ENCODE results near the gene VRTN.
"Not testable (repeated sequence)": the region's sequence is repeated elsewhere in the genome, so short reads cannot be mapped to it uniquely, and the experiment has no call there.

VRTN gene, protein sequence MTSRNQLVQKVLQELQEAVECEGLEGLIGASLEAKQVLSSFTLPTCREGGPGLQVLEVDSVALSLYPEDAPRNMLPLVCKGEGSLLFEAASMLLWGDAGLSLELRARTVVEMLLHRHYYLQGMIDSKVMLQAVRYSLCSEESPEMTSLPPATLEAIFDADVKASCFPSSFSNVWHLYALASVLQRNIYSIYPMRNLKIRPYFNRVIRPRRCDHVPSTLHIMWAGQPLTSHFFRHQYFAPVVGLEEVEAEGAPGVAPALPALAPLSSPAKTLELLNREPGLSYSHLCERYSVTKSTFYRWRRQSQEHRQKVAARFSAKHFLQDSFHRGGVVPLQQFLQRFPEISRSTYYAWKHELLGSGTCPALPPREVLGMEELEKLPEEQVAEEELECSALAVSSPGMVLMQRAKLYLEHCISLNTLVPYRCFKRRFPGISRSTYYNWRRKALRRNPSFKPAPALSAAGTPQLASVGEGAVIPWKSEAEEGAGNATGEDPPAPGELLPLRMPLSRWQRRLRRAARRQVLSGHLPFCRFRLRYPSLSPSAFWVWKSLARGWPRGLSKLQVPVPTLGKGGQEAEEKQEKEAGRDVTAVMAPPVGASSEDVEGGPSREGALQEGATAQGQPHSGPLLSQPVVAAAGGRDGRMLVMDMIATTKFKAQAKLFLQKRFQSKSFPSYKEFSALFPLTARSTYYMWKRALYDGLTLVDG

DNA sequence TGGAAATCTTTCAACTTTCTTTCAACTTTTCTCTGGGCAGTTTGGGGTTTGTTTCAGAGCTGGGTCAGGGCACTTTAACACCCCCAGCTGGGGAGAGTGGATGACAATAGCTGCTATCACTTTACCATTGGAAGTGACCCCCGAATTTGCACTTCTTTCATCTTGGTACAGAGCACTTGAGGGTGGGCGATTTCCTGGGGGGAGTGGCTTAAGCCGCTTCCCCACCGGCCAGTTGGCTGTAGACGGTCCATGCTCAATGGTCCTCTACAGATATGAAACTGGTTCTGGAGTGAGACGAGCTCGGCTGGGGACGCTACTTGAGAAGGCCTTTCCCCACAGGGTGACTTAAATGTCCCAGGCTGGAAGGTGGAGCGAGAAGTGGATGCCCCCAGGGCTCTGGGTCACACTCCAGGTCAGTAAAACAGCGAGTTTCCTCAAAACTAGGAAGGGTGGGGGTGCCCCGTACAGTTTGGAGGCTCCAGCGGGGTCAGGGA is at the start of gene VRTN:
TSS of gene VRTN (plus strand) at position 231 of the 494 bp plus-strand sequence. CDS start 8,313 bp downstream, outside the sequence.
- no peak for DNase-seq

DNA sequence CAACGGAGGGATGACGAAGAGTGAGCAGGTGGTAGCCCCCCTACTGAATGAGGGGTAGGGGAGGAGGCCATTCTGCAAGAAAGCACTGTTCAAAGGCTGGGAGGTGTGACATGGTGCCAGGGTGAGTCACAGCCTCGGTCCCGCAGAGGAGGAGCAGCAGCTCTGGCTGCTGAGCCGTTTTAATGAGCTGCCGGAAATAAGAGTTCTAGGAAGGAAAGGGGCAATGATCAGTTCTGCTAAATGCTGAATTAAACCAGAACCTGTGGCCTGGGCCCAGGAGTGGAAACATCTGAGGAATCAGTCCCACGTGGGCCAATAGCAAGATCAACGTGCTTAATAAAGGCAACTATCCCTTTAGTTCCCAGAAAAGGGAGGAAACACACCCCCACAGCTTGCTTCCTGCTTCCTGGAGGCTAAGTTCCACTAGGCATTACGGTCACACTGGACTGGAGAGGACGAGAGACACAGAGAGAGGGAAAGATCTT is 49.2 kb upstream of the VRTN start:
- no peak for DNase-seq

DNA sequence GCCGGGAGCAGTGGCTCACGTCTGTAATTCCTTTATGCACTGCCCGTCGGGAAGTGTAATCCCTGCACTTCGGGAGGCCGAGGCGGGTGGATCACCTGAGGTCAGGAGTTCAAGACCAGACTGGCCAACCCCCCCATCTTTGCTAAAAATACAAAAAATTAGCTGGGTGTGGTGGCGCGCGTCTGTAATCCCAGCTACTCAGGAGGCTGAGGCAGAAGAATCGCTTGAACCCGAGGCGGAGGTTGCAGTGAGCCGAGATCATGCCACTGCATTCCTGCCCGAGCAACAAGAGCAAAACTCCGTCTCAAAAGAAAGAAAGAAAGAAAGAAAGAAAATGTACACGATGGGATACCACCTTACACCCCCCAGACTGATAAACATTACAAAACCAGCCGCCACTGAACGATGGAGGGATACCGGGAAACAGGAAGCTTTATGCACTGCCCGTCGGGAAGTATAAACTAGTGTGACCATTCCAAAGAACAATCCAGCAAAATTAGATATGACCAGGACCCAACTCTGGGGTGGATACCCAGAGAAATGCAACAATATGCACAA is 46.6 kb upstream of the VRTN start:
- no peak for DNase-seq

DNA sequence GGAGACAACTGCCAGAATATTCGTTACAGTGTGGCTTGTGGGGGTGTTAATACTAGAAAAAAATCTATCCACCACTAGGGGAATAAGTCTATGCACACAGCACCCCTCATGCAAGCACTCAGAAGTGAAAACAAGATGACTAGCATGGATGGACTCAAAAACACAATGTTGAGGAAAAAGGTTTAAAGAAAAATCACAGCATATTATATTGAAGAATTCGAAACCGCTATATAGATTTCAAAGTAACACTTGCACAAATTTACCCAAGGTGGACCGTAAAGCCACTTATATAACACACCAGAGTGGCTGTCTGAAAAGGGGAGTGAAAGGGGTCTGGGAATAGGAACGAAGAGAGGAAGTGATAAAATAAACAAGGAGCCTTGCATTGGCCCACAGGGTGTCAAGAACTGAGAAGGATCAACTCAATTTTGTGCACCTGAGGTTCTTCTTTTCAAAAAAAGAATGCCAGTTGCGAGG is 46.1 kb upstream of the VRTN start:
- DNase-seq: no peak

- peak; percentile 92 for DNase-seq
Observed at GRCh38 chr14:74302634-74303569, 45.4 kb upstream of the VRTN start, which contains the start of gene ABCD4. Gene ABCD4 (minus strand): TSS chr14:74302934. CDS start chr14:74302912, 22 bp downstream.

GRCh38 chr14:74308695-74309094 is 39.6 kb upstream of the VRTN start:
- no peak for DNase-seq

DNA sequence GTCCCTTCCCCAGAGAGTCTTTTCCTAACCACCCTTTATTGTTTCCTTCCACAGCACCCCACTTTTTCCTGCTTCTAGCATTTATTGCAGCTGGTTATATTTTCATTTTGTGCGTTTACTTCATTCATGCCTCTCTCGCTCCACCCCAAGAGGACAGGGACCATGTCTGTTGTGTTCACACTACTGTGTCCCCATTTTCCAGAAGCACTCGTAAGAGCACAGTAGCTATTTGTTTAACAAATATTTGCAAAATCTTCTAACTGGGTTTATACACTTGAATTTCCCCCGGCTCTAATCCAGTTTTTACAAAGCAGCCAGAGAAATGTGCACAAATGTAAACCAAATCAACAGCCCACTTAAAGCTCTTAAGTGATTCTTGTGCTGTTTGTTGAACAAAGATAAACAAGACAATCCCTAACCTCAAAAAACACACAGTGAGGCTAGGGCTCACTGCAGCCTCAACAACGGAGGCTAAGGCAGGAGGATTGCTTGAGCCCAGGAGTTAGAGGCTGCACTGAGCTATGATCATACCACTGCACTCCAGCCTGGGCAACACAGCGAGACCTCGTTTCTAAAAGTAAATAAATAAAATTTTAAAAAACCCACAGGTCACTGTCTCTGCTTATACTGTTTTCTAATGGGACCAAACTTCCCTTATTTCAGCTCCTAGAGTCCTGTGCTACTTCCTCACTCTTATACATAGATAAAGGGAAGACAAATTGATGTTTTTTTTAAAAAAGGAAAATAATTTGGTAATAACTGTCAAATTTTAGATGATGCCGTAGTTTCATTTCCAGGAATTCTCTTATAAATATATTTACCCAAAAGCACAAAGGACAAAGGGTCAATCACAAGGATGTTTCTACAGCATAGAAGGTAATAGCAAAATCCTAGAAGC is 38.9 kb upstream of the VRTN start:
- DNase-seq: no peak

- DNase-seq: no peak
Observed at GRCh38 chr14:74312161-74312560, 36.1 kb upstream of the VRTN start.

DNA sequence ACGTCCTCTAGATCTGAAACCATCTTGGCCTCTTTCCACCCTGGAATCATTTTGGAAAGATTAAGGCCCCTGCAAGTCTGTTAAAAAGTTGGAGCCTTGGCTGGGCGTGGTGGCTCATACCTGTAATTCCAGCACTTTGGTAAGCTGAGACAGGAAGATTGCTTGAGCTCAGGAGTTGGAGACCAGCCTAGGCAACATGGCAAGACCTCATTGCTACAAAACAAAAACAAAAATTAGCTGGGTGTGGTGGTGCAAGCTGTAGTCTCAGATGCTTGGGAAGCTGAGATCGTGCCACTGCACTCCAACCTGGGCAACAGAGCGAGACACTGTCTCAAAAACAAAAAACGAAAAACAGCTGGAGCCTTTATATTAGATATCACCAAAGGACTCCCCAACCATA is 34.7 kb upstream of the VRTN start:
- no peak for DNase-seq

DNA sequence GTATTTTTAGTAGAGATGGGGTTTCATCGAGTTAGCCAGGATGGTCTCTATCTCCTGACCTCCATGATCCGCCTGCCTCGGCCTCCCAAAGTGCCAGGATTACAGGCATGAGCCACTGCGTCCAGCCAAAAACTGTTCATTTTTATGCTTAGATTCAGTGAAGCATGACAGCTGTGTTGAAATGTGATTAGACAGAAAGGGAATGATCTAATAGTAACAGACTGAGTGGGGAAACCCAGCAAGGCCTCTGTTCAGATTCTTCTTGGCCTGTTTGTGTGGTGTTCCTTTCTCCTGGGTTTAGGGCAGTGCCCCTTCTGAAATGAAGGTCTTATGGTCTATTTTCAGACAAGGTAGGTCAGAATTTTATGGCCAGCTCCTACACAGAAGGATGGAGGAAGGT is 33.7 kb upstream of the VRTN start:
- DNase-seq: no peak

GRCh38 chr14:74324931-74325361 is 23.3 kb upstream of the VRTN start:
- no peak for DNase-seq

DNA sequence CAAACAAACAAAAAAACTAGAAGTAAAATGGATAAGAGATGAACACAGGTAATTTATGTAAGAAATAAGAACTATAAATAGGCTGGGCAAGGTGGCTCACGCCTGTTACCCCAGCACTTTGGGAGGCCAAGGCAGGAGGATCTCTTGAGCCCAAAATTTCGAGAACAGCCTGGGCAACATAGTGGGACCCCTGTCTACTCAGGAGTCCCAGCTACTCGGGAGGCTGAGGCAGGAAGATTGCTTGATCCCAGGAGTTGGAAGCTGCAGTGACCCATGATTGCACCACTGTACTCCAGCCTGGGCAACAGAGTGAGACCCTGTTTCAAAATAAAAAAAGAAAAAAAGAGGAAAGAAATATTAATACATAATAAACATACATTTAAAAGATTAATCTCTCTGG is 22.8 kb upstream of the VRTN start:
- no peak for DNase-seq

DNA sequence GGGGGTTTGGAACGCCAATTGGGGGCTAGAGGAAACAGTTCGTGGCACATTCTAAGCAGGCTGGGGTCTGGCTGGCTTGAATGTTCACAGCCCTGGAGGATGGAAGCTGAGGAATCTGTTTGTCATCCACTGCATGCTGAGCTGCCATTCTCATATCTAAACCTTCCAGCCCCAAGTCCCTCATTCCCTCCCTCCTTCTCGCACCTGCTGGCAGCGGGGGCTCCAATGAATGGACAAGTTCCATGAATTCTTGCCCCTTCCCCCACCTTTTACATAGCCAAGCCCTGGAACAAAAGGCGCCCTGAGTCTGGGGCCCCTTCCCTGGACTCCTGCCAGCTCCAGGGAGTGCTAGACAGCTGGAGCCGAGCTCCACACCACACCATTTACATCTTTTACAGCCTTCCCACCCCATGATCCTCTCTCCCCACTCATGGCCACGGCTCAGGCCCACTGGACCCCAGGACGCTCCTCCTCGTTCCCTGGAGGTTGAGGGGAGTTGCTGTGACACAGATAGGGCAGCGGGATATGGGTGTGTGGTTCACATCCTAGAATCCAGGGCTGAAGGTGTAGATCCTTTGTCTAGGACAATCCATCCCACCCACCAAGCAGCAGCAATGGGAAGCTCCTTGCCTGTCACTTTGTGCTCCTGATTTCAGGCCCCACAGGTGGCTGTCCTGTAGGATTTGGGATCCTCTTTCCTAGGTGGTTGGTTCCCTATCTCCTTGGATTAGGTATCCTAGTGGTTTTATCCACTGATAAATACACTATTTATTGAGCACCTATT is 21.7 kb upstream of the VRTN start:
- no peak for DNase-seq

DNA sequence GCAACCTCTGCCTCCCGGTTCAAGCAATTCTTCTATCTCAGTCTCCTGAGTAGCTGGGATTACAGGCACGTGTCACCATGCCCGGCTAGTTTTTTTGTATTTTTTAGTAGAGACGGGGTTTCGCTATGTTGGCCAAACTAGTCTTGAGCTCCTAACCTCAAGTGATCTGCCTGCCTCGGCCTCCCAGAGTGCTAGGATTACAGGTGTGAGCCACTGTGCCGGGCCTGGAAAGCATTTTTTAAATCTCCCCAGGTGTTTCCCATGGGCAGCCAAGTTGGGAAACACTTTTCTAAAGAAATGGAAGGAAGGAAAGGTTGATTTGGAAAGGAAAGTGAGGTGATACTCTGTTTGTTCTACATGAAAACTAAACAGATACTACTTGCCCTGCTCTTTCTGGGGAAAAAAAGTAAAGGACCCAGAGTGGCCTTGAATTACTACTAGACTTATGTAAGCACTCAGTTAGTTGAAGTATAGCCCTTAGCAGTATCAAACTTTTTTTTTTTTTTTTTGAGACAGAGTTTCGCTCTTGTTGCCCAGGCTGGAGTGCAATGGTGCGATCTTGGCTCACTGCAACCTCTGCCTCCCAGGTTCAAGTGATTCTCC is 18.2 kb upstream of the VRTN start:
- not testable (repeated sequence) for DNase-seq

DNA sequence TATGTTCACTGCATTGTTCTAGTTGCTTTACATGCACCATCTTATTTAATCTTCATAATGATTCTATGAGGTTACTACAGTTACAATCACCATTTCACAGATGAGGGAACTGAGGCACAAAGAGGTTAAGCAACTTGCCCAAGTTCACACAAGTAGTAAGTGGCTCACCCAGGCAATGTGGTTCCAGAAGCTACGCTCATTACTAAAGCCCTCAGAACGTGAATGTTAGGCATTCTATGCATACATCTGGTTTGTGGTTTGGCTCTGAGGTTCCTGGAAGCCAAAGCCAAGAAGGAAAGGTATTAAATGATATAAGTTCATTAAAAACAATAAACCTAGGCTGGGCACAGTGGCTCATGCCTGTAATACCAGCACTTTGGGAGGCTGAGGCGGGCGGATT is 14.4 kb upstream of the VRTN start:
- no peak for DNase-seq

DNA sequence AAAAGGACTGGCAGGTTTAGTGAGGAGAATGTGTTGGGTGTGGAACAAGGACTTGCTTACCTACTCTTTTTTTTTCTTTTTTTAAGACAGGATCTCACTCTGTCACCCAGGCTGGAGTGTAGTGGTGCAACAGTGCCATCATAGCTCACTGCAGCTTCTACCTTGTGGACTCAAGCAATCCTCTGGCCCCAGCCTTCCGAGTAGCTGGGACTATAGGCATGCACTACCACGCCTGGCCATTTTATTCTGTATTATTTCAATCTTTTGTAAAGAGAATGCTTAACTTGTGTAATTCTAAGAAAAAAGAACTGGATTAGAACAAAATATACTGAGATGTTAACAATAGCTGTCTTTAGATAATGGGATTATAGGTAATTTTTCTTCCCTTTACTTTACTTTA is 1.9 kb upstream of the VRTN start:
- no peak for DNase-seq

DNA sequence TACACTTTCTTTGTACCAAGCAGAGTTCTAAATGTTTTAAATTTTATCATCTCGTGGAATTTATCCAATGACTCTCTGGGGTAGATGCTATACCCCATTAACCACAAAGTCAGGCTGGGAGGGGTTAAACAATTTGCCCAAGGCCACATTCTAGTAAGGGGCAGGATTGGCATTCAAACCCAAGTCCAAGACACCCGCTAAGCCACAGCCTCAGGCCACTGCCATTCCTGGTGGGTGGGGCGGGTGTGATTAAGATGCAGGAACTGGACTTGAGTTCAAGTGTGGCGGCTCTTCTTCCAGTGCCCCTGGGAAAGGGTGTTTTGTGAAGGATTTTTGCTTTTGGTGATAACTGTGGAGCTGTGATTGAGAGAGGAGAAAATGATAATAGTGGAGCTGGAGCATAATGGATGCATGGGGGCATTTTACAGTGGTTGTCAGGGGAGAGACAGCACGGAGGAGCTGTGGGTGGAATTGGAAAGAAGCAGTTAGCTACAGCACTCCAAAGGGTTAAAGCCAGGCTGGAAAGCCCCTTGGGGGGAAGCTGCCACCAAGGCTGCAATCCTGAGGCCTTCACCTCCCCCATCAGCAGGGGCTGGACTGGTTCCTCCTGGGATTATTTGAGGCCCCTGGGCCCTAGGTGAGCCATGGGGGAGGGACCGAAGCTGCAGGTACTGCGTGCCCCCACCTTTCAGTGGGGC is 1.0 kb upstream of the VRTN start:
- no peak for DNase-seq

- no peak for DNase-seq
Observed at GRCh38 chr14:74347795-74348100, 523 bp upstream of the VRTN start.

DNA sequence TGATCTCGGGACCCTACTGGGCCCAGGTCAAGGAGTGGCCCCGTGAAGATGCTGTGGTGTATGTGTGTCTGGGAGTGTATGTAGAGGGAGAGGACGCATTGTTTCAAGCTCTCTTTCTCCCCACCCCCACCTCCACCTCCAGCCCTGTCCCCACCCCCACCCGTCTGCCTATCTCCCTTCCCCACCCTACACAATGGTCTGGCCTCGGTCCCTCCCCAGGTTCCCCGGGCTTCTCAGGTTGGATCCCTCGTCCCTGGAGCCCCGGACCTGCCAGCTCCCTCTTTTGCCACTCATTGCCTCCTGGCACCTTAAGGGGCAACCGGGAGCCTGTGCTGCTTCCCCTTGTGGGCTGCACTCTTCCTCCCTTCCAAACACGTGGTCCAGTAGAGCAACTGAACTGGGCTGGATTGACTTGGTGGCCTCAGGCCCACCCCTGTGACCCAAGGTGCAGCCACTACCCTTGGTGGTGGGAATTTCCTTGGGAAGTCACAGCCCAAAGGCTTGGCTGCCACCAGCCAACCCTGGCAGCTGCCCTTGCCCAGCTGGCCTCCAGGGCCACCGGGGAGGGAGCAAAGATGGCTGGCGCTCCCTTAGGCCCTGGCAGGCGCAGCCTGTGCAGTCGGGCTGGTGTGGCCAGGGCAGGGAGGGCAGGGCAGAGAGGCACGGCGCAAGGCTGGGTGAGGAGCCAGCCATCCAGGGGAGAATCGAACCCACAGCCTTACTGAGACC is 628 bp downstream of the VRTN start:
- no peak for DNase-seq
